Liver (tissue), 9 donors: ENCODE data around the gene VOPP1. TPM values are rescaled to one million over a fixed set of nuclear protein-coding genes. Genes with fewer than 3 reads are reported as not detected.

ENCODE experiments used
- DNase-seq: peaks from one replicate; pipeline ENCODE4 v3.0.0-alpha.2; 2017; ENCODE audit warnings: low spot score
- H3K27ac ChIP-seq, 2 donors: one replicate each; pipeline ENCODE4 v1.7.0; 2013; ENCODE audit warnings: inconsistent platforms in 2 of 2, low read length in 2 of 2, control low read depth in 1 of 2, low read depth in 1 of 2, mild to moderate bottlenecking in 1 of 2
- H3K27me3 ChIP-seq, 4 donors: one replicate each; pipeline versions ENCODE4 v1.6.1 to v1.7.0; 2013; ENCODE audit warnings: low read length in 3 of 4, inconsistent platforms in 1 of 4, mild to moderate bottlenecking in 1 of 4, moderate library complexity in 1 of 4; ENCODE audit not compliant: control insufficient read depth in 4 of 4, insufficient read depth in 4 of 4
- H3K36me3 ChIP-seq, 4 donors: one replicate each; pipeline versions ENCODE4 v1.6.1 to v1.7.0; 2013; ENCODE audit warnings: low read length in 3 of 4, mild to moderate bottlenecking in 3 of 4, low read depth in 1 of 4, moderate library complexity in 1 of 4; ENCODE audit not compliant: control insufficient read depth in 4 of 4, insufficient read depth in 3 of 4
- H3K4me1 ChIP-seq, 4 donors: one replicate each; pipeline versions ENCODE4 v1.6.1 to v1.7.0; 2013; ENCODE audit warnings: low read length in 3 of 4, mild to moderate bottlenecking in 3 of 4, moderate library complexity in 1 of 4; ENCODE audit not compliant: control insufficient read depth in 4 of 4, insufficient read depth in 4 of 4
- H3K4me3 ChIP-seq, 3 donors: one replicate each; pipeline versions ENCODE4 v1.6.1 to v1.7.0; 2013; ENCODE audit warnings: low read length in 3 of 3, control low read depth in 1 of 3, low read depth in 1 of 3, mild to moderate bottlenecking in 1 of 3
- H3K9ac ChIP-seq, 2 donors: one replicate each; pipeline ENCODE4 v1.7.0; 2013; ENCODE audit warnings: low read length in 2 of 2, mild to moderate bottlenecking in 2 of 2, moderate library complexity in 2 of 2, control low read depth in 1 of 2, low read depth in 1 of 2
- H3K9me3 ChIP-seq, 4 donors: one replicate each; pipeline versions ENCODE4 v1.6.1 to v1.7.0; 2013; ENCODE audit warnings: low read length in 3 of 4; ENCODE audit not compliant: control insufficient read depth in 4 of 4
- EGR1 ChIP-seq, 2 donors: IDR thresholded peaks; 2 replicates each; pipeline ENCODE4 v1.6.1; 2016 to 2018; ENCODE audit warnings: antibody characterized with exemption in 2 of 2, low read depth in 2 of 2
- FOXA1 ChIP-seq: IDR thresholded peaks from 2 replicates; pipeline ENCODE4 v1.6.1; 2016; ENCODE audit warnings: antibody characterized with exemption
- FOXA2 ChIP-seq: IDR thresholded peaks from 2 replicates; pipeline ENCODE4 v1.6.1; 2016; ENCODE audit warnings: antibody characterized with exemption
- HNF4A ChIP-seq, 2 donors: conservative IDR thresholded peaks; 2 replicates each; pipeline ENCODE4 v1.6.1; 2016; ENCODE audit warnings: antibody characterized with exemption in 2 of 2, mild to moderate bottlenecking in 2 of 2
- HNF4G ChIP-seq: IDR thresholded peaks from 2 replicates; pipeline ENCODE4 v1.6.1; 2016; ENCODE audit warnings: antibody characterized with exemption
- JUND ChIP-seq, 2 donors: IDR thresholded peaks; 2 replicates each; pipeline ENCODE4 v1.6.1; 2016; ENCODE audit warnings: antibody characterized with exemption in 2 of 2
- NR2F2 ChIP-seq: IDR thresholded peaks from 2 replicates; pipeline ENCODE4 v1.6.1; 2016; ENCODE audit warnings: antibody characterized with exemption
- RXRA ChIP-seq, 2 donors: IDR thresholded peaks; 2 replicates each; pipeline ENCODE4 v1.6.1; 2017 to 2018; ENCODE audit warnings: antibody characterized with exemption in 2 of 2, mild to moderate bottlenecking in 1 of 2
- SP1 ChIP-seq: IDR thresholded peaks from 2 replicates; pipeline ENCODE4 v1.6.1; 2018; ENCODE audit warnings: antibody characterized with exemption, mild to moderate bottlenecking
- TAF1 ChIP-seq: conservative IDR thresholded peaks from 2 replicates; pipeline ENCODE4 v1.6.1; 2016; ENCODE audit warnings: antibody characterized with exemption, mild to moderate bottlenecking
- YY1 ChIP-seq: IDR thresholded peaks from 2 replicates; pipeline ENCODE4 v1.6.1; 2016; ENCODE audit warnings: antibody characterized with exemption, mild to moderate bottlenecking
- WGBS: extraction: QIAGEN DNeasy Blood & Tissue Kit; methylation state at CpG from one replicate; pipeline ENCODE4 v1.1.7; 2013; 5-methylcytosine and 5-hydroxymethylcytosine counted together
- polyA plus RNA-seq, 2 donors: library from polyadenylated mRNA; stranded (reverse) in 1 of 2; unstranded in 1 of 2; fragments of 200-250 nt in 1 of 2; fragments of >200 nt in 1 of 2; fragmentation: Nextera tagmentation in 1 of 2; extraction: Ambion mirVana in 1 of 2; gene quantifications; one replicate each; pipeline versions ENCODE4 v1.2.1 to v1.2.3, GENCODE V29; 2013 to 2015
- total RNA-seq, 2 donors: library from RNA; depleted of rRNA; stranded (reverse); fragments of >200 nt; gene quantifications; one replicate each; pipeline ENCODE4 v1.2.3, GENCODE V29; 2014
- TF ChIP-seq, protein P1 (sequence below): IDR thresholded peaks from 2 replicates; pipeline ENCODE4 v1.6.1; 2016; ENCODE audit warnings: antibody characterized with exemption, mild to moderate bottlenecking
- TF ChIP-seq, protein P2 (sequence below): IDR thresholded peaks from 2 replicates; pipeline ENCODE4 v1.6.1; 2016; ENCODE audit warnings: antibody characterized with exemption
- TF ChIP-seq, protein P3 (sequence below): fragments of 150-350 bp; IDR thresholded peaks from 2 replicates; pipeline ENCODE4 v1.5.1; 2017; ENCODE audit warnings: improper control_type of control experiment, low read depth, low read length; ENCODE audit not compliant: missing input control
- TF ChIP-seq, protein P4 (sequence below): IDR thresholded peaks from 2 replicates; pipeline ENCODE4 v1.6.1; 2016; ENCODE audit warnings: antibody characterized with exemption
- donor health status: healthy.
- donor health status: healthy.
- donor health status: healthy.
- donor health status: healthy.
- donor health status: healthy.

The VOPP1 gene
- total and polyA plus RNA-seq, 4 donors = 11.5 to 23.8 (median 21.7) TPM

DNA sequence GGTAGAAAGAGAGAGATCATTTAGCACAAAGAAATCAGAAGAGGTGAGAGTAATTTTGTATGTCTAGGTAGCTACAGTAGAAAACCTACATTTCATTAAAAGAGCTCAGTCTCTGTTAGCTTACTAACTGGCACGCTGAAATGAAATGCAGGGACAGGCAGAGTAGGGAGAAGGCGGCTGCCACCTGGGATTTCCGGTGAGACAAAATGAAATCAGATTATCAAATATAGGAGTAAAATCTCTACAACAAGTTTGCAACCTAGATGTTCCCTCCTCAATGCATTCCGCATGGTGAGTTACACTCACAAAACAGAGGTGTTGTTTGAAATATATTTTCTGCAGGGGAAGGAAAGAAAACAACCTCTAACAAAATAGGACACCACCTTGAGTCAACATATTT lies 55.9 kb downstream of the VOPP1 start:
- Histone ChIP-seq H3K27me3 (no peaks in the 10 kb centered on the region), H3K9ac (no peak overlapping the region), H3K4me1 (no peaks in the 10 kb centered on the region), H3K36me3 (peaks cover 0 to 16% (median 0%) of the 10 kb centered on the region in 4 donors), H3K9me3 (no peaks in the 10 kb centered on the region), H3K4me3 (no peak overlapping the region), H3K27ac (no peak overlapping the region)
- 92% methylated on average over 4 of the region's 4 CpGs for WGBS
- TF ChIP-seq FOXA1 (no peak), NR2F2 (no peak), HNF4A (conservative IDR thresholded peaks at IDR 0.05) (no peak), JUND (IDR thresholded peaks at IDR 0.05) (no peak), HNF4G (no peak), EGR1 (IDR thresholded peaks at IDR 0.05; ENCODE audit: low read depth in 2 of 2) (no peak), SP1 (no peak), TAF1 (no peak), YY1 (no peak)
- TF ChIP-seq, protein P1, sequence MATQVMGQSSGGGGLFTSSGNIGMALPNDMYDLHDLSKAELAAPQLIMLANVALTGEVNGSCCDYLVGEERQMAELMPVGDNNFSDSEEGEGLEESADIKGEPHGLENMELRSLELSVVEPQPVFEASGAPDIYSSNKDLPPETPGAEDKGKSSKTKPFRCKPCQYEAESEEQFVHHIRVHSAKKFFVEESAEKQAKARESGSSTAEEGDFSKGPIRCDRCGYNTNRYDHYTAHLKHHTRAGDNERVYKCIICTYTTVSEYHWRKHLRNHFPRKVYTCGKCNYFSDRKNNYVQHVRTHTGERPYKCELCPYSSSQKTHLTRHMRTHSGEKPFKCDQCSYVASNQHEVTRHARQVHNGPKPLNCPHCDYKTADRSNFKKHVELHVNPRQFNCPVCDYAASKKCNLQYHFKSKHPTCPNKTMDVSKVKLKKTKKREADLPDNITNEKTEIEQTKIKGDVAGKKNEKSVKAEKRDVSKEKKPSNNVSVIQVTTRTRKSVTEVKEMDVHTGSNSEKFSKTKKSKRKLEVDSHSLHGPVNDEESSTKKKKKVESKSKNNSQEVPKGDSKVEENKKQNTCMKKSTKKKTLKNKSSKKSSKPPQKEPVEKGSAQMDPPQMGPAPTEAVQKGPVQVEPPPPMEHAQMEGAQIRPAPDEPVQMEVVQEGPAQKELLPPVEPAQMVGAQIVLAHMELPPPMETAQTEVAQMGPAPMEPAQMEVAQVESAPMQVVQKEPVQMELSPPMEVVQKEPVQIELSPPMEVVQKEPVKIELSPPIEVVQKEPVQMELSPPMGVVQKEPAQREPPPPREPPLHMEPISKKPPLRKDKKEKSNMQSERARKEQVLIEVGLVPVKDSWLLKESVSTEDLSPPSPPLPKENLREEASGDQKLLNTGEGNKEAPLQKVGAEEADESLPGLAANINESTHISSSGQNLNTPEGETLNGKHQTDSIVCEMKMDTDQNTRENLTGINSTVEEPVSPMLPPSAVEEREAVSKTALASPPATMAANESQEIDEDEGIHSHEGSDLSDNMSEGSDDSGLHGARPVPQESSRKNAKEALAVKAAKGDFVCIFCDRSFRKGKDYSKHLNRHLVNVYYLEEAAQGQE = no peak
- TF ChIP-seq, protein P2, sequence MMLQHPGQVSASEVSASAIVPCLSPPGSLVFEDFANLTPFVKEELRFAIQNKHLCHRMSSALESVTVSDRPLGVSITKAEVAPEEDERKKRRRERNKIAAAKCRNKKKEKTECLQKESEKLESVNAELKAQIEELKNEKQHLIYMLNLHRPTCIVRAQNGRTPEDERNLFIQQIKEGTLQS = no peak
- TF ChIP-seq, protein P3, sequence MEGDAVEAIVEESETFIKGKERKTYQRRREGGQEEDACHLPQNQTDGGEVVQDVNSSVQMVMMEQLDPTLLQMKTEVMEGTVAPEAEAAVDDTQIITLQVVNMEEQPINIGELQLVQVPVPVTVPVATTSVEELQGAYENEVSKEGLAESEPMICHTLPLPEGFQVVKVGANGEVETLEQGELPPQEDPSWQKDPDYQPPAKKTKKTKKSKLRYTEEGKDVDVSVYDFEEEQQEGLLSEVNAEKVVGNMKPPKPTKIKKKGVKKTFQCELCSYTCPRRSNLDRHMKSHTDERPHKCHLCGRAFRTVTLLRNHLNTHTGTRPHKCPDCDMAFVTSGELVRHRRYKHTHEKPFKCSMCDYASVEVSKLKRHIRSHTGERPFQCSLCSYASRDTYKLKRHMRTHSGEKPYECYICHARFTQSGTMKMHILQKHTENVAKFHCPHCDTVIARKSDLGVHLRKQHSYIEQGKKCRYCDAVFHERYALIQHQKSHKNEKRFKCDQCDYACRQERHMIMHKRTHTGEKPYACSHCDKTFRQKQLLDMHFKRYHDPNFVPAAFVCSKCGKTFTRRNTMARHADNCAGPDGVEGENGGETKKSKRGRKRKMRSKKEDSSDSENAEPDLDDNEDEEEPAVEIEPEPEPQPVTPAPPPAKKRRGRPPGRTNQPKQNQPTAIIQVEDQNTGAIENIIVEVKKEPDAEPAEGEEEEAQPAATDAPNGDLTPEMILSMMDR = no peak
- no peak for DNase-seq

GRCh38 chr7:55515569-55516279 lies 56.6 kb downstream of the VOPP1 start:
- TF ChIP-seq HNF4A (conservative IDR thresholded peaks at IDR 0.05) (no peak), RXRA (IDR thresholded peaks at IDR 0.05) (no peak), TAF1 (no peak), FOXA1 (no peak), HNF4G (no peak), FOXA2 (no peak)
- TF ChIP-seq, protein P4, sequence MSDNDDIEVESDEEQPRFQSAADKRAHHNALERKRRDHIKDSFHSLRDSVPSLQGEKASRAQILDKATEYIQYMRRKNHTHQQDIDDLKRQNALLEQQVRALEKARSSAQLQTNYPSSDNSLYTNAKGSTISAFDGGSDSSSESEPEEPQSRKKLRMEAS = no peak
- WGBS = 83% methylated on average over 13 of the region's 13 CpGs
- Histone ChIP-seq H3K4me1 (no peaks in the 10 kb centered on the region), H3K27me3 (no peaks in the 10 kb centered on the region), H3K9me3 (no peaks in the 10 kb centered on the region), H3K27ac (no peak overlapping the region), H3K4me3 (no peak overlapping the region), H3K9ac (no peak overlapping the region), H3K36me3 (peaks cover 0 to 16% (median 0%) of the 10 kb centered on the region in 4 donors)
- no peak for DNase-seq
